D721Med (cell line): ENCODE measurements around the gene SLCO3A1.

Experiments
- DNase-seq: peaks from one replicate; pipeline ENCODE4 v3.0.0; 2011; ENCODE audit warnings: low spot score; ENCODE audit not compliant: insufficient read length
- FAIRE-seq: peaks from 2 replicates; lab custom pipeline; 2011; peaks lifted over from hg19 to GRCh38; lab: Jason Lieb, UNC
- CTCF ChIP-seq: IDR thresholded peaks from 2 replicates; pipeline ENCODE4 v1.5.1; 2012; ENCODE audit warnings: mild to moderate bottlenecking, control low read depth; ENCODE audit not compliant: insufficient read depth; ENCODE audit errors: missing control alignments

The SLCO3A1 gene

GRCh38 chr15:92105611-92106010 is 252.1 kb downstream of the SLCO3A1 start:
- no peak for TF ChIP-seq CTCF
- FAIRE-seq (no peak), DNase-seq (no peak)

GRCh38 chr15:92107510-92107909 is 254.0 kb downstream of the SLCO3A1 start:
- DNase-seq: no peak
- no peak for FAIRE-seq
- TF ChIP-seq CTCF: no peak

- DNase-seq (no peak), FAIRE-seq (no peak)
- TF ChIP-seq CTCF: no peak
Measured at GRCh38 chr15:92109191-92109873, 255.8 kb downstream of the SLCO3A1 start.

GRCh38 chr15:92111291-92111690 is 257.8 kb downstream of the SLCO3A1 start:
- FAIRE-seq (no peak), DNase-seq (no peak)
- no peak for TF ChIP-seq CTCF

GRCh38 chr15:92111751-92112150 is 258.2 kb downstream of the SLCO3A1 start:
- no peak for DNase-seq
- TF ChIP-seq CTCF: no peak
- no peak for FAIRE-seq

- FAIRE-seq (no peak), DNase-seq (no peak)
- TF ChIP-seq CTCF: no peak
Measured at GRCh38 chr15:92112180-92112579, 258.7 kb downstream of the SLCO3A1 start.

- TF ChIP-seq CTCF: no peak
- DNase-seq: no peak
- no peak for FAIRE-seq
Measured at GRCh38 chr15:92112711-92113110, 259.2 kb downstream of the SLCO3A1 start.
